Middle frontal gyrus (tissue), 1 donor: ENCODE measurements around the gene RGS16.
"Not testable (repeated sequence)": the region's sequence is repeated elsewhere in the genome, so short reads cannot be mapped to it uniquely, and the experiment has no call there.

Experiments
- DNase-seq: peaks from one replicate; pipeline ENCODE4 v3.0.0-alpha.2; 2015; ENCODE audit warnings: low spot score; ENCODE audit errors: extremely low spot score

The RGS16 gene

GRCh38 chr1:182604175-182605164 is at the start of gene RGS16:
TSS of gene RGS16 (minus strand) at chr1:182604389. CDS start at chr1:182604259, 130 bp downstream.
- DNase-seq = peak; percentile 73

GRCh38 chr1:182653986-182654385 is 49.8 kb upstream of the RGS16 start:
- no peak for DNase-seq

DNA sequence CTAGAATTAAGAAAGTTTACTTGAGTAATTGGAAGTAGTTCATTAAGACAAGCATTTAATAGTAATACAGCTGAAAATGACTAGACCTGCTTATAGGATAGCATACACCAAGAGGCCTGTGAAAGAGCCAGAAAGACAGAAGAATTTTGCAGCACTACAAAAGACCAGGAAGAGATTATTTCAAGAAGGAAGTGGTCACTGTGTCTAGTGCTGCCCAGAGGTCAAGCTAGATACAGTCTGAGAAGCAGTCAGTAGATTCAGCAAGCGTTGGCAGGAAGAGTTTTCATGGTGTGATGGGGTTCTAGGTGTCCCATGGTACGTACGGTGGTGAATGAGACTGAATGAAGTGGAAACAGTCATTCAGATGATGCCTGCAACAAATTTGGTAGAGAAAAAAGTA is 48.7 kb upstream of the RGS16 start:
- DNase-seq = no peak

DNA sequence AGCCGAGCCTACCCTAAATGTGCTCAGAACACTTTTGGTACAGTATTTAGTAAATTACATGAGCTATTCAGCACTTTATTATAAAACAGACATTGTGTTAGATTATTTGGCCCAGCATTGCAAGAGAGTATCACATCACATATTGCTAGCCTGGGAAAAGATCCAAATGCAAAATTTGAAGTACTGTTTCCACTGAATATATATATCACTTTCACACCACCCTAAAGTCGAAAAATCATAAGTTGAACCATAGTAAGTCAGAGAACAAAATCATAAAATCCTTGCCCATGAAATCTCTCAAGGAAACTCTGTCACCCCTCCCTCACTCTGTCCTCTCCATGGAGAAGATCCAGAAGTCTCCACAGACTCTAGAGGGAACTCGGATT is 47.1 kb upstream of the RGS16 start:
- DNase-seq = peak; percentile 29

- DNase-seq = no peak
These were observed 46.6 kb upstream of the RGS16 start for GRCh38 chr1:182650678-182651338.

DNA sequence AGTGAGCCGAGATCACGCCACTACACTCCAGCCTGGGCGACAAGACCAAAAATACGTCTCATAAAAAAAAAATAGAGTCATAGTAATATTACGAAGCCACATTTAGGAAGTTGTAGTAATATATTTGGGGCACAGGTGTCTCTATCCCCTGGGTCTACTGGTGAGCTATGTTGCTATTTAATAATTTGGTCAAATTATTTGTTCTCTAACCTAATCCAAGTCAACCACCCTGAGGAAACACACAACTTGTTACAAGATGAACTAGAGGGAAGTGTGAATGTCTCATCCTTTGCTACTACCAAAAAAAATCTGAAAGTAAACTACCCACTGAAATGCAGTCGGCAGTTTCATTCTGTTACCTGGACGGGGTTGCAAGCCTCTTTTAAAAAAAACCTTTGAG is 44.9 kb upstream of the RGS16 start:
- DNase-seq = no peak

DNA sequence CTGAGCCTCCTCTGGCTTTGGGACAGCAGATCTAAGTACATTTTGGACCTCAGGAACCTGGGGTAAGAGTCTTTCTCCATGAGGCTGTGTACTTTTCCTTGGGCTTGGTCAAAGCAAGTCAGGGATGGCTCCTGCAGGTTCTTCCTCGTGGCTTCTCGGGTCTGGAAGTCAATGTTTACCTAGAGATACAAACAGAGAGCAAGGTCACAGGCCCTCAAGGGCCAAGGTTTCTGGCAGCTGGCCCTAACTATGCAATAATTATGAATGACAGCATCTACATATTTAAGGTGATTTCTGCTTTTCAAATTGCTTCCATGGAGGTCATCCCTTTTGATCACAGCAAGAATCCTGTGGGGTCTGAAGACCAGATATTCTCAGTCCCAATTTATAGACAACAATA is 42.5 kb upstream of the RGS16 start:
- no peak for DNase-seq

DNA sequence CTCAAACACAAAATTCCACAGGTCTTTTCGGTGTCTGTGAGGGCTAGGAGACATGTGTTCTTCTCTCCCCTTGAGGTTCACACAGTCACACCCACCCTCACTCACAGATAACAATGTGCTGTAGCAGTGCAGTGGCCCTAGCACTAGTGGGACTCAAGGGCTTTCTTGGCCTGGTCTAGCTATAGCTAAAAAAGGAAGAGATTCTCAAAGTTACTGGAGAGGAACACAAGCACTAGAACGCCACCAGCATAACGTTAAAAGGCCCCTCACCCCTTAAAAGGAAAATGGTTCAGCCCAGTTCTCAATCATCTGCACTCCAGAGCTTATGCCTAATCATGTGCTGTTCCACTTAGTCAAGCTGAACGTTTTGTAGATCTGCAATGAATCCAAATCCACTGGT is 40.7 kb upstream of the RGS16 start:
- DNase-seq = no peak

- no peak for DNase-seq
These were observed 39.5 kb upstream of the RGS16 start for GRCh38 chr1:182643699-182644098.

DNA sequence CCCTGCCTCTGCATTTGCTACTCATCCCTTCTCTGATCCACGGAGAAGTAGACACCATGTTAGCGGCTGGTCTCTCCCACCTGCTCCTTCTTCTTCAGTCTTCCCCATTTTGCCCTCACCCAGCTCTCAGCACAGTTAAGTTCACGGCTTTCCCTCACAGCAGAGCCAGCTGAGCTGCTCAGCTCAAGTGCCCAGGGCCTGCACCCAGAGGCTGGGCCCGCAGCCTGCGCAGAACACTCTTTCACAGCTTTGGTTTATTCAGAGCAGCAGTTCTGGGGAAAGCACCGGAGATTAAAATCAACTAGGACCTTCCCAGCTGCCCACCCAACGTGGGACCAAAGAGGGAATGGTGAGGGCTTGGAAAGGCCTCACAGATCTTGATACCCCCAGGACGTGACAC is 38.3 kb upstream of the RGS16 start:
- no peak for DNase-seq

DNA sequence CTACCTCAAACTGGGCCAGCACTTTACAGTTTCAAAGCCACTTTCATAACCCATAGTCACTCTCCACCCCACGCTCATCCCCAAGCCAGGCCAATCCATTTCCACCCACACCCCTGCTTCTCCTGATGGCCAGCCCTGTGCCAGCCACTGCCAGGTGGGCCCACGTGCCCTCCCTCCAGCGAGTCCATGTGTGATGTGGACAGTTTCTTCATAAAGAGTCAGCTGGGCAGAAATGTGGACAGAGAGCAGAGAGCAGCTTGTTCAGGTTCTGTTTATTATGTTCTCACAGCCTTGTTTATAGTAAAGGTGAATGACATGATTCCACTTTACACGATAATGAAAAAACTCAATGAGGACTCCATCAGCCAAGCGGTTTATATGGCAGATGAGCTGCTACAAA is 37.4 kb upstream of the RGS16 start:
- no peak for DNase-seq

GRCh38 chr1:182639330-182639729 is 35.1 kb upstream of the RGS16 start:
- DNase-seq = no peak

DNA sequence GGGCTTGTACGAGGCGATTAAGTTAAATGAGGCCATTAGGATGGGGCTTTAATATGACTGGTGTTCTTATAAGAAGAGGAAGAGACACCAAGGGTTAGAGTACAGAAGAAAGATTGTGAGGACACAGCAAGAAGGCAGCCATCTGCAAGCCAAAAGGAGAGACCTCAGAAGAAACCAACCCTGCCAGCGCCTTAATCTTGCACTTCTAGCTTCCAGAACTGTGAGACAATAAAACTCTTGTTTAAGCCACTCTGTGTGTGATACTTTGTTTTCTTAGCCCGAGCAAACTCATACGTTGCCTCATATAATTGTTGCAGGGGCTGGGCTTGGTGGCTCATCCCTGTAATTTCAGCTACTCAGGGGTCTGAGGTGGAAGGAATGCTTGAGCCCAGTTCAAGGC is 33.6 kb upstream of the RGS16 start:
- no peak for DNase-seq

GRCh38 chr1:182635871-182636270 is 31.7 kb upstream of the RGS16 start:
- no peak for DNase-seq

- no peak for DNase-seq
These were observed 30.3 kb upstream of the RGS16 start for GRCh38 chr1:182634306-182635072.

GRCh38 chr1:182633657-182634281 is 29.6 kb upstream of the RGS16 start:
- DNase-seq = no peak

DNA sequence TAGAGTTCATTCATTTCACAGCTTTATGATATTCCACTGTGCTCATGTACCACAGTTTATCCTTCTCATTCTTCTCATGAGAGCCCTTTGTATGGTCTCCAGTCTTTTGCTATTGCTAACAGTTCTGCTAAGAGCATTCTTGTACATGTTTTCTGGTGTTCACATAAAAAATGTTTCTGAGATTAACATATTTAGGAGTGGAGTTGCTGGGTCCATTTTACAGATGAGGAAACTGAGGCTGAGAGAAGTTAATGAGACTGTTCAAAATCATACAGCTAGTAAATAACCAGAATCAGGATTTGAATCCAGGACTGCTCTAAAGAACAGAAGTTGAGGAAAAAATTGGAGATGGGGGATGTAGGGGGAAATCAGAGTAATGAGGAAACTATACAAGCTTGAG is 28.8 kb upstream of the RGS16 start:
- DNase-seq = no peak

- not testable (repeated sequence) for DNase-seq
These were observed 28.3 kb upstream of the RGS16 start for GRCh38 chr1:182632441-182632857.

- DNase-seq = no peak
These were observed 27.8 kb upstream of the RGS16 start for GRCh38 chr1:182631954-182632353.

DNA sequence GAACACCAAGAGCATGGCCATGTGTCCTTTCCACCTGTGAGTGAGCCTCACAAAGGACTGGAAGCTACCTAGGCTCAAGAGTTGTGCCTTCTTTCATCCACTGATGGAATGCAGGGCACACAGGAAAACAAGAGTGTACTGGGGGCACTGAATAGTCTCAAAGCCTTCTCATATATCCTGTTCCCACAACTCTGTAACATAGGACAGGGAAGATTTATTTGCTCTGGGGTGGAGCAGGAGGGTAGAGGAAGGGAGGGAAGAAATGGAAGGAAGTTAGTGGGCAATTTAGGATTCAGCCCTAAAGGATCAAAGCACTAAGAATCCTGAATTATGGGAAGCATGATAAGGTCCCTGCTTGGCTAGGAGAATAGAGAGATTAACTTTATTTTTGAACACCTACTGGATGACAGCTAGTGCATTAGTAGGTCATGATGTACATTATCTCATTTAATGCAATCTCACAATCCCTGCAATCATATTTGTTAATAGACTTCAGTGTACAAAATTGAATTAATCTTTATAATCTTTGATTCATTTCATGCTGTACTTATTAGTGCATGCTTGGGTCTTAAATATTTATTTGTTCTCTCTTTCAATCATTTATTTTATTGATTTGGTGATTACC is 27.0 kb upstream of the RGS16 start:
- DNase-seq = no peak

DNA sequence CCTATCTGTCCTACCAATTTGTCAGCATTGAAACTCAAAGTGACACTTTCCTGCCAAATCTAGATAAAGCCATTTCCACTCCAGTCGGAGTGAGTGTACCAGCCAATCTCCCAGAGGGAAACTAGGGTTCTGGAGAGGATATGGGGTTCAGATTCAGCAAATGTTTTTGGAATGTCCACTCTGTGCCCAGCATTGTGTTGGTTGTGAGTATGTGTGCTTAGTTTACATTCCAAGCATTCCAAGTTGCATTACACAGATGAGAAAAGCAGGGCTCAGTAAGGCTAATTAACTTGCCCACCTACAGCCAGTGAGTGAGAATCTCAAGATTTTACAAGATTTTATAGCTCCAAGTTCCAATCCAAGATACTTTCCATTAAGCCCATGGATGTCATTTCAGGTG is 26.4 kb upstream of the RGS16 start:
- no peak for DNase-seq
